Left ventricle myocardium inferior (tissue), 1 donor: ENCODE results near the gene MDFIC. TPM values are rescaled to one million over a fixed set of nuclear protein-coding genes. Genes with fewer than 3 reads are reported as not detected.
"Not testable (repeated sequence)": the region's sequence is repeated elsewhere in the genome, so short reads cannot be mapped to it uniquely, and the experiment has no call there.

Experiments used
- DNase-seq: peaks from one replicate; pipeline ENCODE4 v3.0.0-alpha.2; 2020
- H3K27ac ChIP-seq: fragments of 200-600 bp; replicated peaks from 2 replicates; pipeline ENCODE4 v1.8.0; 2021
- H3K27me3 ChIP-seq: fragments of 200-600 bp; 2 replicates; pipeline ENCODE4 v1.8.0; 2021; ENCODE audit warnings: low read depth
- H3K36me3 ChIP-seq: fragments of 200-600 bp; 2 replicates; pipeline ENCODE4 v1.8.0; 2021
- H3K4me1 ChIP-seq: fragments of 200-600 bp; 2 replicates; pipeline ENCODE4 v1.8.0; 2021
- H3K4me3 ChIP-seq: fragments of 200-600 bp; 2 replicates; pipeline ENCODE4 v1.8.0; 2021; ENCODE audit warnings: mild to moderate bottlenecking, moderate library complexity
- H3K9me3 ChIP-seq: fragments of 200-600 bp; replicated peaks from 2 replicates; pipeline ENCODE4 v1.8.0; 2021
- CTCF ChIP-seq: fragments of 200-600 bp; IDR thresholded peaks from 2 replicates; pipeline ENCODE4 v1.8.0; 2021; ENCODE audit warnings: antibody characterized with exemption, mild to moderate bottlenecking, borderline replicate concordance
- intact Hi-C: fragments of 100-400 bp; cut with micrococcal nuclease; formaldehyde crosslinking; loops from one replicate; pipeline ENCODE4 v1.11.0; 2022
- total RNA-seq: library from RNA; stranded (reverse); fragmentation: NEBNext Ultra II Directional; extraction: Animal tissue kit (Norgen Biotek cat#: 25700); gene quantifications from one replicate; pipeline ENCODE4 v1.2.1, GENCODE V29; 2021
- donor health status: DM: no; HTN: yes; CAD: no; lungs with severe emphysema.

Gene MDFIC
- total RNA-seq, 1 donor from 2014 or later: 26.5 TPM

- no peak for DNase-seq
- intact Hi-C loops: no loop called here
- Histone ChIP-seq H3K27ac (no peak overlapping the region), H3K4me3 (no peak overlapping the region), H3K4me1 (no peaks in the 10 kb centered on the region), H3K36me3 (no peaks in the 10 kb centered on the region), H3K27me3 (no peaks in the 10 kb centered on the region), H3K9me3 (no peaks in the 10 kb centered on the region)
- no peak for TF ChIP-seq CTCF
Observed at GRCh38 chr7:114886241-114886640, 35.7 kb upstream of the MDFIC start.

DNA sequence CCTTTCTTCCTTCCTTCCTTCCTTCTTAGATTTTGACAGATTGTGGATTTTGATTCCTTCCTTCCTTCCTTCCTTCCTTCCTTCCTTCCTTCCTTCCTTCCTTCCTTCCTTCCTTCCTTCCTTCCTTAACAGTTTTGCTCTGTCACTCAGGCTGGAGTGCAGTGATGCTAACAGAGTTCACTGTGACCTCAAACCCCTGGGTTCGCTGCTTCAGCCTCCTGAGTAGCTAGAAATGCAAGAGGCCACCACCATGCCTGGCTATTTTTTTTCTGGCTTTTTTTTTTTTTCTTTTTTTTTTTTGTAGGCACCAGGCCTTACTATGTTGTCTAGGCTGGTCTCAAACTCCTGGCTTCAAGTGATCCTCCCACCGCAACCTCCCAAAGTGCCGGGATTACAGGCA, 32.8 kb upstream of the MDFIC start:
- H3K4me1 ChIP-seq, H3K27ac ChIP-seq, H3K27me3 ChIP-seq, intact Hi-C loops, H3K36me3 ChIP-seq, H3K4me3 ChIP-seq, DNase-seq: not testable (repeated sequence)
- peaks cover 16% of the 10 kb centered on the region for H3K9me3 ChIP-seq

GRCh38 chr7:114889646-114890285, 32.1 kb upstream of the MDFIC start:
- no peak for DNase-seq
- H3K27me3 ChIP-seq: no peaks in the 10 kb centered on the region
- intact Hi-C loops: no loop called here
- H3K27ac ChIP-seq: no peak overlapping the region
- TF ChIP-seq CTCF: no peak
- H3K9me3 ChIP-seq: peaks cover 16% of the 10 kb centered on the region
- no peak overlapping the region for H3K4me3 ChIP-seq
- no peaks in the 10 kb centered on the region for H3K36me3 ChIP-seq
- H3K4me1 ChIP-seq: no peaks in the 10 kb centered on the region

DNA sequence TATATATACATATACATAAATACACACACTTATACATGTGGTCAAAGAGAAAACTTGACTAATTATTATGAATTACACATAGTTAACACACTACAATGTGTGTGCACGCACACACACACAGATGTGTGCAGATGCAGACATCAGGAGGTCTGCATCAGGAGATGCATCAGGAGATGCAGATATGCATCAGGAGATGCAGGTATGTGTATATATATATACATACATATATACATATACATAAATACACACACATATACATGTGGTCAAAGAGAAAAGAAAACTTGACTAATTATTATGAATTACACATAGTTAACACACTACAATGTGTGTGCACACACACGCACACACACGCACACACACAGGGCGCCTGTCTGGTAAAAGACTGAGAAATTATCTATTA, 31.3 kb upstream of the MDFIC start:
- Histone ChIP-seq H3K4me1 (no peaks in the 10 kb centered on the region), H3K9me3 (peaks cover 16% of the 10 kb centered on the region), H3K27ac (no peak overlapping the region), H3K36me3 (no peaks in the 10 kb centered on the region), H3K4me3 (no peak overlapping the region), H3K27me3 (no peaks in the 10 kb centered on the region)
- DNase-seq: no peak
- intact Hi-C loops: no loop called here
- TF ChIP-seq CTCF: no peak

DNA sequence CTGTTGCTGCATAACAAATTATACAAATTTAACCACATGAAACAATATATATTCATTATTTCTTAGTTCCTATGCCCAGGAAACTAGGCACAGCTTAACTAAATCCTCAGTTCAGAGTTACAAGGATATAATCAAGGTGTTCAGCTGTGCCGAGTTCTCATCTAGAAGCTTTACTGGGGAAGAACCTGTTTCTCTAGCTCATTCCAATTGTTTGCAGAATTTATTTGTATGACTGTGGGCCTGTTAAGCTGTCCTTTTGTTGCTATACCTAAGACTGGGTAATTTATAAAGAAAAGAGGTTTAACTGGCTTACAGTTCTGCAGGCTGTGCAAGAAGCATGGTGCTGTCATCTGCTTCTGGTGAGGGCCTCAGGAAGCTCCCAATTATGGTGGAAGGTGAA, 21.8 kb upstream of the MDFIC start:
- no peak overlapping the region for H3K4me3 ChIP-seq
- no peak for DNase-seq
- no peak for TF ChIP-seq CTCF
- no peak overlapping the region for H3K27ac ChIP-seq
- no peaks in the 10 kb centered on the region for H3K4me1 ChIP-seq
- no peaks in the 10 kb centered on the region for H3K36me3 ChIP-seq
- H3K27me3 ChIP-seq: no peaks in the 10 kb centered on the region
- intact Hi-C loops: no loop called here
- no peaks in the 10 kb centered on the region for H3K9me3 ChIP-seq

- no peak for DNase-seq
- Histone ChIP-seq H3K27ac (no peak overlapping the region), H3K9me3 (no peaks in the 10 kb centered on the region), H3K27me3 (no peaks in the 10 kb centered on the region), H3K36me3 (no peaks in the 10 kb centered on the region), H3K4me3 (no peak overlapping the region), H3K4me1 (no peaks in the 10 kb centered on the region)
- intact Hi-C loops: no loop called here
- TF ChIP-seq CTCF: no peak
Observed at GRCh38 chr7:114901771-114902170, 20.1 kb upstream of the MDFIC start.
